SU-DHL-6 (cell line): Measurements from ENCODE around the gene ADAM12.

Experiments used
- H2AFZ ChIP-seq: fragments of 200-600 bp; sonication (generic); 2 replicates; pipeline ENCODE4 v1.6.1; 2014; ENCODE audit warnings: low read depth, mild to moderate bottlenecking, moderate library complexity, mixed read lengths, antibody characterized with exemption, low read length; ENCODE audit not compliant: severe bottlenecking
- H3F3A ChIP-seq: fragments of 200-600 bp; shearing (Covaris generic); 2 replicates; pipeline ENCODE4 v1.6.0; 2016; ENCODE audit warnings: antibody characterized with exemption, mild to moderate bottlenecking; ENCODE audit not compliant: insufficient read depth
- H3K27ac ChIP-seq: fragments of 200-600 bp; sonication (generic); 2 replicates; pipeline ENCODE4 v1.5.1; 2016; ENCODE audit warnings: low read depth, mild to moderate bottlenecking, low read length, moderate library complexity, mixed read lengths
- H3K27me3 ChIP-seq: fragments of 200-600 bp; sonication (generic), shearing (Covaris generic); 2 replicates; pipeline ENCODE4 v1.6.0; 2014; ENCODE audit warnings: mild to moderate bottlenecking, low read length
- H3K36me3 ChIP-seq: fragments of 200-600 bp; sonication (generic); 2 replicates; pipeline ENCODE4 v1.6.1; 2014; ENCODE audit warnings: mild to moderate bottlenecking, low read length, mixed read lengths
- H3K4me2 ChIP-seq: fragments of 300-600, 200-600 bp; shearing (Covaris generic), sonication (generic); 2 replicates; pipeline ENCODE4 v1.6.0; 2014; ENCODE audit warnings: low read length, low read depth, mild to moderate bottlenecking; ENCODE audit not compliant: poor library complexity, severe bottlenecking
- H3K4me3 ChIP-seq: fragments of 200-600 bp; sonication (generic); 2 replicates; pipeline ENCODE4 v1.5.1; 2014; ENCODE audit warnings: antibody characterized with exemption, low read length, mild to moderate bottlenecking, mixed read lengths; ENCODE audit not compliant: insufficient read depth, poor library complexity, severe bottlenecking
- H3K79me2 ChIP-seq: fragments of 200-600 bp; sonication (generic); 2 replicates; pipeline ENCODE4 v1.6.1; 2014; ENCODE audit warnings: mild to moderate bottlenecking, low read length, moderate library complexity; ENCODE audit not compliant: insufficient read depth
- H3K9ac ChIP-seq: fragments of 200-600 bp; sonication (generic); 2 replicates; pipeline ENCODE4 v1.7.0; 2014; ENCODE audit warnings: mild to moderate bottlenecking, low read length
- H3K9me2 ChIP-seq: fragments of 200-600 bp; sonication (generic); replicated peaks from 2 replicates; pipeline ENCODE4 v1.6.1; 2014; ENCODE audit warnings: low read length; ENCODE audit not compliant: insufficient read depth
- H3K9me3 ChIP-seq: fragments of 200-600 bp; sonication (generic); 2 replicates; pipeline ENCODE4 v1.6.1; 2014; ENCODE audit warnings: low read length, mixed read lengths; ENCODE audit not compliant: insufficient read depth
- H4K20me1 ChIP-seq: fragments of 200-600 bp; sonication (generic); 2 replicates; pipeline ENCODE4 v1.6.1; 2014; ENCODE audit warnings: low read depth, mild to moderate bottlenecking, antibody characterized with exemption, low read length, moderate library complexity, mixed read lengths
- CTCF ChIP-seq: fragments of 200-600 bp; sonication (generic); IDR thresholded peaks from one replicate; pipeline ENCODE4 v1.5.1; 2017; ENCODE audit warnings: antibody characterized with exemption, mild to moderate bottlenecking, low read length, moderate library complexity; ENCODE audit not compliant: insufficient read depth, poor library complexity, severe bottlenecking
- EZH2phosphoT487 ChIP-seq: fragments of 200-600 bp; sonication (generic), shearing (Covaris generic); conservative IDR thresholded peaks from 2 replicates; pipeline ENCODE4 v1.6.1; 2018; ENCODE audit warnings: mild to moderate bottlenecking, antibody characterized with exemption, low read length, moderate library complexity, mixed read lengths

ADAM12 gene

GRCh38 chr10:126117196-126117595 is 271.1 kb downstream of the ADAM12 start:
- Histone ChIP-seq H3K9ac (no peak overlapping the region), H3K27me3 (no peaks in the 10 kb centered on the region), H4K20me1 (no peaks in the 10 kb centered on the region), H3K36me3 (no peaks in the 10 kb centered on the region), H3K9me3 (no peaks in the 10 kb centered on the region), H3K4me2 (no peak overlapping the region), H3K79me2 (no peaks in the 10 kb centered on the region), H3K27ac (no peak overlapping the region), H2AFZ (no peak overlapping the region), H3F3A (no peaks in the 10 kb centered on the region), H3K4me3 (no peak overlapping the region), H3K9me2 (no peaks in the 10 kb centered on the region)
- no peak for TF ChIP-seq CTCF
- TF ChIP-seq EZH2phosphoT487: no peak

GRCh38 chr10:126115886-126116285 is 272.4 kb downstream of the ADAM12 start:
- Histone ChIP-seq H3K27me3 (no peaks in the 10 kb centered on the region), H3K27ac (no peak overlapping the region), H4K20me1 (no peaks in the 10 kb centered on the region), H3K9me3 (no peaks in the 10 kb centered on the region), H3K9me2 (no peaks in the 10 kb centered on the region), H3K36me3 (no peaks in the 10 kb centered on the region), H2AFZ (no peak overlapping the region), H3K79me2 (no peaks in the 10 kb centered on the region), H3K4me3 (no peak overlapping the region), H3K9ac (no peak overlapping the region), H3F3A (no peaks in the 10 kb centered on the region), H3K4me2 (no peak overlapping the region)
- no peak for TF ChIP-seq EZH2phosphoT487
- no peak for TF ChIP-seq CTCF

GRCh38 chr10:126114884-126115555 is 273.3 kb downstream of the ADAM12 start:
- Histone ChIP-seq H2AFZ (no peak overlapping the region), H4K20me1 (no peaks in the 10 kb centered on the region), H3K9ac (no peak overlapping the region), H3K9me3 (no peaks in the 10 kb centered on the region), H3K27ac (no peak overlapping the region), H3K9me2 (no peaks in the 10 kb centered on the region), H3K36me3 (no peaks in the 10 kb centered on the region), H3K27me3 (no peaks in the 10 kb centered on the region), H3K4me2 (no peak overlapping the region), H3K4me3 (no peak overlapping the region), H3K79me2 (no peaks in the 10 kb centered on the region), H3F3A (no peaks in the 10 kb centered on the region)
- TF ChIP-seq EZH2phosphoT487: no peak
- no peak for TF ChIP-seq CTCF
